ENCODE measurements around the gene ABT1. TPM values are rescaled to one million over a fixed set of nuclear protein-coding genes. Genes with fewer than 3 reads are reported as not detected.
A peak's percentile ranks its signal among the peaks of the same experiment; 100 is the strongest.

ABT1 gene
- total and polyA plus RNA-seq, 2 of the 8 experiments (the other 6 are each of a cell fraction or from before 2014, with no cell fraction given): 20.5 to 30.7 TPM

GRCh38 chr6:26563488-26563887, 33.3 kb upstream of the ABT1 start:
- no peak overlapping the region for H2BK5ac ChIP-seq (ENCODE audit: low read depth, low read length)
- no peak overlapping the region for H4K5ac ChIP-seq (ENCODE audit: insufficient read length, low read depth, low read length)
- no peak overlapping the region for H2BK120ac ChIP-seq (replicated peaks; ENCODE audit: low read depth, low read length)
- H2AK5ac ChIP-seq (ENCODE audit: low read depth, low read length): no peak overlapping the region
- no peak overlapping the region for H3K4me2 ChIP-seq (ENCODE audit: insufficient read depth in 1 of 2, low read depth in 2 of 2, low read length in 2 of 2)
- H3K23me2 ChIP-seq (ENCODE audit: low read depth, low read length): no peaks in the 10 kb centered on the region
- no peaks in the 10 kb centered on the region for H3K27me3 ChIP-seq (replicated peaks in 1 of 4; ENCODE audit: control insufficient read depth in 3 of 4, extremely low read depth in 1 of 4, insufficient read depth in 3 of 4, low read length in 3 of 4)
- no peak overlapping the region for H2BK20ac ChIP-seq (ENCODE audit: low read length)
- H3K18ac ChIP-seq (ENCODE audit: extremely low read depth, low read length): no peak overlapping the region
- H2BK12ac ChIP-seq (ENCODE audit: low read depth, low read length): no peak overlapping the region
- no peak overlapping the region for H3K9ac ChIP-seq (replicated peaks in 1 of 4; ENCODE audit: extremely low read depth in 1 of 4, low read depth in 3 of 4, low read length in 3 of 4)
- H3K4ac ChIP-seq (replicated peaks; ENCODE audit: insufficient read length, low read depth, low read length): no peak overlapping the region
- FAIRE-seq (no peak), DNase-seq (ENCODE audit: low read depth in 1 of 2, low spot score in 2 of 2) (peak in 1 of 2 experiments; percentile 17)
- H3K9me3 ChIP-seq (ENCODE audit: insufficient read depth in 2 of 2, low read depth in 1 of 2, low read length in 1 of 2): 0 out of 4 replicates have a peak, but pooled peaks cover 0 to 2% of the 10 kb centered on the region in 2 experiments
- no peak overlapping the region for H2AFZ ChIP-seq (ENCODE audit: low read length)
- ChIA-PET CTCF (ENCODE audit: partially characterized antibody) (interaction anchor here (1.7 kb wide), 1 partner anchor 10 kb away, joined by 6 read pairs; no protein-coding TSS in a partner anchor), POLR2A (ENCODE audit: partially characterized antibody) (no interaction called here)
- no peaks in the 10 kb centered on the region for H3K36me3 ChIP-seq (ENCODE audit: control insufficient read depth in 2 of 4, insufficient read depth in 4 of 4, low read length in 3 of 4)
- H3K4me3 ChIP-seq (ENCODE audit: extremely low read depth in 1 of 4, insufficient read depth in 2 of 4, low read depth in 3 of 4, low read length in 4 of 4): no peak overlapping the region
- no peak overlapping the region for H3K27ac ChIP-seq (ENCODE audit: low read depth, low read length)
- H4K8ac ChIP-seq (ENCODE audit: extremely low read depth, insufficient read depth, low read length): no peak overlapping the region
- no peak overlapping the region for H3K56ac ChIP-seq (replicated peaks; ENCODE audit: insufficient read length, low read depth, low read length)
- H3K79me1 ChIP-seq (ENCODE audit: low read depth, low read length): no peaks in the 10 kb centered on the region
- no peaks in the 10 kb centered on the region for H4K20me1 ChIP-seq (replicated peaks in 1 of 2; ENCODE audit: control insufficient read depth in 1 of 2, insufficient read depth in 2 of 2, low read length in 2 of 2)
- H3K14ac ChIP-seq (ENCODE audit: insufficient read length): no peak overlapping the region
- no peak overlapping the region for H3K23ac ChIP-seq (ENCODE audit: insufficient read length)
- H3K79me2 ChIP-seq (ENCODE audit: control insufficient read depth in 1 of 2, insufficient read depth in 2 of 2, low read length in 2 of 2): no peaks in the 10 kb centered on the region
- 81% methylated on average over 6 of the region's 6 CpGs; no CpG with 5 or more reads in 1 of the 2 experiments for WGBS, 2 experiments (ENCODE audit: extremely low coverage in 1 of 2, insufficient coverage in 1 of 2, insufficient read length in 1 of 2, insufficient replicate concordance in 2 of 2, low coverage in 1 of 2, low lambda C conversion rate in 2 of 2, missing lambda C conversion rate in 1 of 2)
- H3K4me1 ChIP-seq (replicated peaks in 1 of 4; ENCODE audit: control insufficient read depth in 3 of 4, insufficient read depth in 4 of 4, low read length in 3 of 4): no peaks in the 10 kb centered on the region
- no peak overlapping the region for H2BK15ac ChIP-seq (ENCODE audit: low read length)
- no peak overlapping the region for H4K91ac ChIP-seq (replicated peaks; ENCODE audit: insufficient read length, low read length)
- TF ChIP-seq POU5F1 (IDR thresholded peaks at IDR 0.05; ENCODE audit: low read depth, low read length): no peak
- no peak for TF ChIP-seq TAF1 (IDR thresholded peaks at IDR 0.05; ENCODE audit: low read depth, low read length)
- no peak for TF ChIP-seq CTCF (IDR thresholded peaks at IDR 0.05; ENCODE audit: control extremely low read depth in 1 of 3, insufficient read depth in 1 of 3, low read depth in 1 of 3, low read length in 3 of 3)
- TF ChIP-seq KDM4A (IDR thresholded peaks at IDR 0.05; ENCODE audit: low read depth, low read length, severe bottlenecking): no peak
- TF ChIP-seq ATF2 (IDR thresholded peaks at IDR 0.05; ENCODE audit: low read length): no peak
- TF ChIP-seq MAX (IDR thresholded peaks at IDR 0.05): no peak
- TF ChIP-seq SP1 (IDR thresholded peaks at IDR 0.05; ENCODE audit: low read depth, low read length): no peak
- TF ChIP-seq HDAC2 (IDR thresholded peaks at IDR 0.05; ENCODE audit: borderline replicate concordance in 1 of 2, low read depth in 2 of 2, low read length in 2 of 2): no peak
